Measurements from ENCODE around the gene GRM4.

Gene GRM4

DNA sequence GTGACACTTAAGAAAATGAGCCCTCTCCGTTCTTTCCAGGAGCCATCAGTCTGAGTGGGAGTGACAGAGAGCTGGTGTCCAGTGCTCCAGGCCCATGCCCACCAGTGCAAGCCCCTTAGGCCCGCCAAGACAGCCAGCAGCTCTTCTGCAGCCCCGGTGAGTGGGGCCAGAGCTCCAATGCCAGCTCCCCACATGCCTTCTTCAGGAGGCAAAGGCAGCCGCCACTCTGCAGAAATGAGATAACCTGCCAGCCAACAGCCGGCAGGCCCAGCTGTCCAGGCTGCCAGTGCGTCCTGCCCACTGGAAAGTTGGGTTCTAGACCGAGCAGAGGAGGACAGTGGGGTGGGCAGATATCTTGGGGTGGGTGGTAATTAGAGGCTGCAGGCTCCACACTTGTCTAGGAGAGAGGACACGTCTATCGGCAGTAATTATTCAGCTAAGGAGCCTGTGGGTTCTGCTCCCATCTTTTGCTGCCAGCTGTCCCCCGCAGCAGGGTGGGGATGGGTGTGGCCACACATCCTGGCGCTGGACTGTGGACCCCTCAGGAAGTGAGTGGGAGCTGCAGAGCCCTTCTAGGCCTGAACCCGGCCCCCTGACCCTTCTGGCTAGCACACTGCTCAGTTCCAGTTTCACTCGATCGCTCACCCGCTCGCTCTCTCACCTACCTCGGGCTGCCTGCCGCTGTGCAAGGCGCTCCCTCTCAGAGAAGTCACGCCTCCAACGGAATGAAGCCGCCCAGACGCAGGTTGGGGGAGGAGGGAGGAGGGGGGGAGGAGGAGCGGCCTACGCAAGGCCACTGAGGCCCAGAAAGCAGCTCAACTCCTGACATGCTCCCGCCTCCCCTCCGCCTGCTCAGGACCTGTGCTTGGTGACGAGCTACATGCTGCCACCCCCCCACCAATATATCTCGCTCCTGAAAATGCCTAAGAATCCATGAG is 3.6 kb downstream of the GRM4 start:
- Histone ChIP-seq H3K4me1 (ENCODE audit: control insufficient read depth in 1 of 2, insufficient read depth in 2 of 2, low read length in 2 of 2) (peaks cover 7 to 27% of the 10 kb centered on the region in 2 donors), H3K4me3 (ENCODE audit: low read depth in 1 of 2, low read length in 2 of 2) (no peak overlapping the region), H3K9ac (ENCODE audit: low read depth in 1 of 2, low read length in 2 of 2) (no peak overlapping the region), H3K27me3 (ENCODE audit: control insufficient read depth in 1 of 2, insufficient read depth in 2 of 2, low read length in 2 of 2) (peaks cover 82 to 84% of the 10 kb centered on the region in 2 donors), H3K36me3 (ENCODE audit: control insufficient read depth in 1 of 2, insufficient read depth in 2 of 2, low read length in 2 of 2) (no peaks in the 10 kb centered on the region), H3K27ac (ENCODE audit: low read depth, low read length) (no peak overlapping the region), H3K9me3 (ENCODE audit: control insufficient read depth in 1 of 2, low read length in 2 of 2) (no peaks in the 10 kb centered on the region)

- Histone ChIP-seq H3K36me3 (ENCODE audit: control insufficient read depth in 1 of 2, insufficient read depth in 2 of 2, low read length in 2 of 2) (no peaks in the 10 kb centered on the region), H3K9ac (ENCODE audit: low read depth in 1 of 2, low read length in 2 of 2) (no peak overlapping the region), H3K4me3 (ENCODE audit: low read depth in 1 of 2, low read length in 2 of 2) (no peak overlapping the region), H3K27me3 (ENCODE audit: control insufficient read depth in 1 of 2, insufficient read depth in 2 of 2, low read length in 2 of 2) (peaks cover 71 to 75% of the 10 kb centered on the region in 2 donors), H3K27ac (ENCODE audit: low read depth, low read length) (no peak overlapping the region), H3K9me3 (ENCODE audit: control insufficient read depth in 1 of 2, low read length in 2 of 2) (no peaks in the 10 kb centered on the region), H3K4me1 (ENCODE audit: control insufficient read depth in 1 of 2, insufficient read depth in 2 of 2, low read length in 2 of 2) (peaks cover 7 to 20% of the 10 kb centered on the region in 2 donors)
These were observed 5.8 kb downstream of the GRM4 start for GRCh38 chr6:34140075-34140474.

- no peak overlapping the region for H3K27ac ChIP-seq (ENCODE audit: low read depth, low read length)
- H3K4me3 ChIP-seq (ENCODE audit: low read depth in 1 of 2, low read length in 2 of 2) = no peak overlapping the region
- peaks cover 61 to 73% of the 10 kb centered on the region in 2 donors for H3K27me3 ChIP-seq (ENCODE audit: control insufficient read depth in 1 of 2, insufficient read depth in 2 of 2, low read length in 2 of 2)
- peaks cover 7 to 12% of the 10 kb centered on the region in 2 donors for H3K4me1 ChIP-seq (ENCODE audit: control insufficient read depth in 1 of 2, insufficient read depth in 2 of 2, low read length in 2 of 2)
- H3K36me3 ChIP-seq (ENCODE audit: control insufficient read depth in 1 of 2, insufficient read depth in 2 of 2, low read length in 2 of 2) = no peaks in the 10 kb centered on the region
- H3K9ac ChIP-seq (ENCODE audit: low read depth in 1 of 2, low read length in 2 of 2) = no peak overlapping the region
- H3K9me3 ChIP-seq (ENCODE audit: control insufficient read depth in 1 of 2, low read length in 2 of 2) = no peaks in the 10 kb centered on the region
These were observed 6.9 kb downstream of the GRM4 start for GRCh38 chr6:34138914-34139510.

- no peak overlapping the region for H3K4me3 ChIP-seq (ENCODE audit: low read depth in 1 of 2, low read length in 2 of 2)
- H3K9me3 ChIP-seq (ENCODE audit: control insufficient read depth in 1 of 2, low read length in 2 of 2) = no peaks in the 10 kb centered on the region
- H3K4me1 ChIP-seq (ENCODE audit: control insufficient read depth in 1 of 2, insufficient read depth in 2 of 2, low read length in 2 of 2) = peaks cover 0 to 5% of the 10 kb centered on the region in 2 donors
- peaks cover 58 to 72% of the 10 kb centered on the region in 2 donors for H3K27me3 ChIP-seq (ENCODE audit: control insufficient read depth in 1 of 2, insufficient read depth in 2 of 2, low read length in 2 of 2)
- H3K36me3 ChIP-seq (ENCODE audit: control insufficient read depth in 1 of 2, insufficient read depth in 2 of 2, low read length in 2 of 2) = no peaks in the 10 kb centered on the region
- H3K9ac ChIP-seq (ENCODE audit: low read depth in 1 of 2, low read length in 2 of 2) = no peak overlapping the region
- no peak overlapping the region for H3K27ac ChIP-seq (ENCODE audit: low read depth, low read length)
These were observed 7.7 kb downstream of the GRM4 start for GRCh38 chr6:34138191-34138590.

DNA sequence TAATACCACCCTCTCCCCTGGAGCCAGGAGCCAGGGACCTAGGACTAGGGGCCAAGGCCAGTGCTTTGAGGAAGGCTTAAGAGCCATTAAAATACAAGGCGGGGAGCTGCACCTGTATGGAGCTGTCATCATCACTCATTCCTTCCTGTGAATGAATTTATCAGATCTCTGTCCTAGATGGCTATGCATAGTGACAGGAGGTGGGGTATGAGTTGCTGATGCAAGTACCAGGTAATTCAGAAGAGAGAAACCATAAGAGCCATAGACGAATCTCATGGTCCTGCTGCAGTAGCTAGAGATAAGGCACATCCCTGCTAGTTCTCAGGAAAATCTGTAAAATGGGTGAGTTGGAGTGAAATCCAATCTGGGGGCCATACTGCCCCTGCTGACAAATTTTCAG is 10.3 kb downstream of the GRM4 start:
- peaks cover 45 to 47% of the 10 kb centered on the region in 2 donors for H3K27me3 ChIP-seq (ENCODE audit: control insufficient read depth in 1 of 2, insufficient read depth in 2 of 2, low read length in 2 of 2)

GRCh38 chr6:34132486-34133185 is 13.3 kb downstream of the GRM4 start:
- H3K4me1 ChIP-seq (ENCODE audit: control insufficient read depth in 1 of 2, insufficient read depth in 2 of 2, low read length in 2 of 2) = no peaks in the 10 kb centered on the region
- H3K9me3 ChIP-seq (ENCODE audit: control insufficient read depth in 1 of 2, low read length in 2 of 2) = no peaks in the 10 kb centered on the region
- H3K27me3 ChIP-seq (ENCODE audit: control insufficient read depth in 1 of 2, insufficient read depth in 2 of 2, low read length in 2 of 2) = peaks cover 21 to 22% of the 10 kb centered on the region in 2 donors
- no peak overlapping the region for H3K4me3 ChIP-seq (ENCODE audit: low read depth in 1 of 2, low read length in 2 of 2)
- no peak overlapping the region for H3K27ac ChIP-seq (ENCODE audit: low read depth, low read length)
- no peaks in the 10 kb centered on the region for H3K36me3 ChIP-seq (ENCODE audit: control insufficient read depth in 1 of 2, insufficient read depth in 2 of 2, low read length in 2 of 2)
- H3K9ac ChIP-seq (ENCODE audit: low read depth in 1 of 2, low read length in 2 of 2) = no peak overlapping the region

More for the DNA sequence above, 10.3 kb downstream of the GRM4 start:
- Histone ChIP-seq H3K4me1 (ENCODE audit: control insufficient read depth in 1 of 2, insufficient read depth in 2 of 2, low read length in 2 of 2) (no peaks in the 10 kb centered on the region), H3K27ac (ENCODE audit: low read depth, low read length) (no peak overlapping the region), H3K36me3 (ENCODE audit: control insufficient read depth in 1 of 2, insufficient read depth in 2 of 2, low read length in 2 of 2) (no peaks in the 10 kb centered on the region), H3K4me3 (ENCODE audit: low read depth in 1 of 2, low read length in 2 of 2) (no peak overlapping the region), H3K9ac (ENCODE audit: low read depth in 1 of 2, low read length in 2 of 2) (no peak overlapping the region), H3K9me3 (ENCODE audit: control insufficient read depth in 1 of 2, low read length in 2 of 2) (no peaks in the 10 kb centered on the region)

DNA sequence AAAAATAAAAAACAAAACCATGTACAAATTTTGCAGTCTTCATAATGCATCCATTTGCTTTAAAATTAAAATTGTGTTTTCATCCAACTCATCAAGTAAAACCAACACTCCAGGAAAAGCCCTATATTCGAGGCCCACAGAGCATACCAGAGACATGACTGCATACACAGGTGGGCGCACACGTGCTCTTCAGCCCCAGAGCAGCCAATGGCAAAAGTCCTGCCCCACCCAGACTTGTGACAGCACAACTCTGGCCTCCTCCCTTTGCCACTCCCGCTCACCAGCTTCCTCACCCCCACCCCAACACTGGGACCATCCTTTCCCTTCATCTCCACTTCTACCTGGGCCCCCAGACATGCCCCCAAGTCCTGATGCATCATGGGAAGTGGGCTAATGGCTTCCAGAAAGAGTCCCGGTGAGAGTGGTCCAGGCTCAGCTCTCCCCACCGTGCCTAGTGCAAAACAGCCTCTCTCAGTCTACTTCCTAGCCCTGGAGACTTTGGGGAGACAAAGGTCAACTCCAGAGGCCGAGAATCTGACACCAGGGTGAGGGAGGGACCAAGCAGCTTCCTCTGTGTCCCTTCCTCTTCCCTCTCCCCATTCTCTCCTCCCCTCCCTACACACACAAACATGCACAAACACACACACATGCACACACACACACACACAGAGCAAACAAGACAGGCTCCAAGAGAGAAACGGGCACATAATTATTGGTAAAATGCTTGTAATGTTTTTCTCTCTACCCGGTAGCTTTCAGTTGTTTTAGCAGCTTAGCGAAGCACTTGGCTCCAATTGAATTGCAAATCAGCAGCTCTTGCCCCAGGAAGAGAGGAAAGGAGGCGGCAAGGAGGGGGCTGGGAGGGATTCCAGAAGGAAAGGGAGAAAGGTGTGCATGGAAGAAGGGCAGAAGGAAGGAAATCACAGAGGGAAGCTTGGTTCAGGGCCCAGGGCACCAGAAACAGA is 14.3 kb downstream of the GRM4 start:
- no peak overlapping the region for H3K4me3 ChIP-seq (ENCODE audit: low read depth in 1 of 2, low read length in 2 of 2)
- H3K27ac ChIP-seq (ENCODE audit: low read depth, low read length) = no peak overlapping the region
- no peaks in the 10 kb centered on the region for H3K9me3 ChIP-seq (ENCODE audit: control insufficient read depth in 1 of 2, low read length in 2 of 2)
- H3K4me1 ChIP-seq (ENCODE audit: control insufficient read depth in 1 of 2, insufficient read depth in 2 of 2, low read length in 2 of 2) = no peaks in the 10 kb centered on the region
- H3K36me3 ChIP-seq (ENCODE audit: control insufficient read depth in 1 of 2, insufficient read depth in 2 of 2, low read length in 2 of 2) = no peaks in the 10 kb centered on the region
- H3K9ac ChIP-seq (ENCODE audit: low read depth in 1 of 2, low read length in 2 of 2) = no peak overlapping the region
- peaks cover 17 to 22% of the 10 kb centered on the region in 2 donors for H3K27me3 ChIP-seq (ENCODE audit: control insufficient read depth in 1 of 2, insufficient read depth in 2 of 2, low read length in 2 of 2)

- no peaks in the 10 kb centered on the region for H3K4me1 ChIP-seq (ENCODE audit: control insufficient read depth in 1 of 2, insufficient read depth in 2 of 2, low read length in 2 of 2)
- no peaks in the 10 kb centered on the region for H3K36me3 ChIP-seq (ENCODE audit: control insufficient read depth in 1 of 2, insufficient read depth in 2 of 2, low read length in 2 of 2)
- H3K4me3 ChIP-seq (ENCODE audit: low read depth in 1 of 2, low read length in 2 of 2) = no peak overlapping the region
- peaks cover 13 to 19% of the 10 kb centered on the region in 2 donors for H3K27me3 ChIP-seq (ENCODE audit: control insufficient read depth in 1 of 2, insufficient read depth in 2 of 2, low read length in 2 of 2)
- H3K9ac ChIP-seq (ENCODE audit: low read depth in 1 of 2, low read length in 2 of 2) = no peak overlapping the region
- H3K27ac ChIP-seq (ENCODE audit: low read depth, low read length) = no peak overlapping the region
- H3K9me3 ChIP-seq (ENCODE audit: control insufficient read depth in 1 of 2, low read length in 2 of 2) = no peaks in the 10 kb centered on the region
These were observed 15.0 kb downstream of the GRM4 start for GRCh38 chr6:34130862-34131261.

GRCh38 chr6:34129753-34130152 is 16.1 kb downstream of the GRM4 start:
- H3K4me1 ChIP-seq (ENCODE audit: control insufficient read depth in 1 of 2, insufficient read depth in 2 of 2, low read length in 2 of 2) = no peaks in the 10 kb centered on the region
- H3K36me3 ChIP-seq (ENCODE audit: control insufficient read depth in 1 of 2, insufficient read depth in 2 of 2, low read length in 2 of 2) = no peaks in the 10 kb centered on the region
- H3K4me3 ChIP-seq (ENCODE audit: low read depth in 1 of 2, low read length in 2 of 2) = no peak overlapping the region
- no peak overlapping the region for H3K27ac ChIP-seq (ENCODE audit: low read depth, low read length)
- no peak overlapping the region for H3K9ac ChIP-seq (ENCODE audit: low read depth in 1 of 2, low read length in 2 of 2)
- peaks cover 8 to 15% of the 10 kb centered on the region in 2 donors for H3K27me3 ChIP-seq (ENCODE audit: control insufficient read depth in 1 of 2, insufficient read depth in 2 of 2, low read length in 2 of 2)
- no peaks in the 10 kb centered on the region for H3K9me3 ChIP-seq (ENCODE audit: control insufficient read depth in 1 of 2, low read length in 2 of 2)
